T-helper 2 cell treated with Interferon-gamma antibody and Interleukin-4, amounts not matched to agents 100 ng/mL and 5 ng/mL, for 36 hours (primary cell): ENCODE measurements around the gene CCDC24. TPM values are rescaled to one million over a fixed set of nuclear protein-coding genes. Genes with fewer than 3 reads are reported as not detected.

ENCODE experiments used
- intact Hi-C: fragments of 100-400 bp; cut with micrococcal nuclease; formaldehyde crosslinking; loops from one replicate; pipeline ENCODE4 v1.15.1; 2023
- total RNA-seq: library from RNA; stranded (reverse); gene quantifications from 2 replicates; pipeline ENCODE4 v1.2.3, GENCODE V29; 2022

CCDC24 gene
- total RNA-seq, 1 donor from 2014 or later, result 0.75 TPM

DNA sequence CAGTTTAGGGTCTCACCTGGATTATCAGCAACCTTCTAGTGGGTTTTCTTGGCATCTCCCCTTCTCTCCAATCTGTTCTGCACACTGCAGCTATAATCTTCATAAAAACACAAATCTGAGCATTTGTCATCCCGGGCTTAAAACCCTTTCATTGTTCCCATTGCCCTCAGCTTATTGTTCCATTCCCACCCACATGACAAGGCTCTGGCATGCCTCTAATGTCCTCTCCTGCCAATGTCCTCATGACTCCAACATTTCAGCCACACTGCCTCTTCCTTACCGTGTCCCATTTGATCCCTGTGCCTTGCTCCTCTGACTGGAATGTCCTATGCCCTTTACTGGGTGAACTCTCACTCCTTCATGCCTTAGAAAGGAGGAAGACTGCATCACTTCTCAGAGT lies 29.1 kb upstream of the CCDC24 start:
- intact Hi-C loops, result no loop called here

DNA sequence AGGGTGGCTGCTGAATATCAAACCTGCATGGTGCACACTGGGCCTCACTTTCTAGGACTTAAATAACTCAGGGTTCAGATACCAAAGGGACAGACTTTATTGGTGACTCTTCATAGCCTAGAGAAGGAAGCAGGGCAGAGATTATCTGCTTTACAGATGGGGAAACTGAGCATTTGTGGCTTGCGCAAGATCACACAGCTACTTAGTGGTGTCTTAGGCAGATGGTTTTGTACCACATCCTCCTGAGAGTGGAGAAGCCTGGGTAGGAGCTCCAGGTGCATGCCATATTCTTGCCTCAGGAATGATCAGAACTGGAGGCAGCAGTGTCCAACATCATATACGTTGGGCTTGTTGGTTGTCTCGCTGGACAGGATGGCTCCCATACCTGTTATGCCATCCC lies 28.4 kb upstream of the CCDC24 start:
- intact Hi-C loops, result no loop called here

DNA sequence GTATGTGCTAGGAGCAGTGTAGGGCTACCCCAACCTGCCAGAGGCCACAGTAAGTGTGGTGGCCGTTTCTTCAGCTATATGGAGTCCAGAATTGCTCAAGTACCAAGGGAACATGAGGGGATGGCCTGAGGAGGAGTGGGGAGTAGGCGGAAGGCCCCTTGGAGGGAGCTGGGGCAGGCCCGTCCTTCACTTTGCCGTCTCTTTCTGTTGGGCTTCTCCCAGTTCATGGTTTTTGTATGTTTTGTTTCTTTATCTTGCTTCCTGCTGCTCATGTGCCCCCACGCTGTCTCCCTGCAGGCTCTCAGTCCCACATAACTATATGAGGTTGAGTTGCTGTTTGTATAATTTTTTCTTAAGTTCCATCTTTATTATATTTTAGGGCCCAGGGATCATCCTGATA lies 27.5 kb upstream of the CCDC24 start:
- intact Hi-C loops, result no loop called here

DNA sequence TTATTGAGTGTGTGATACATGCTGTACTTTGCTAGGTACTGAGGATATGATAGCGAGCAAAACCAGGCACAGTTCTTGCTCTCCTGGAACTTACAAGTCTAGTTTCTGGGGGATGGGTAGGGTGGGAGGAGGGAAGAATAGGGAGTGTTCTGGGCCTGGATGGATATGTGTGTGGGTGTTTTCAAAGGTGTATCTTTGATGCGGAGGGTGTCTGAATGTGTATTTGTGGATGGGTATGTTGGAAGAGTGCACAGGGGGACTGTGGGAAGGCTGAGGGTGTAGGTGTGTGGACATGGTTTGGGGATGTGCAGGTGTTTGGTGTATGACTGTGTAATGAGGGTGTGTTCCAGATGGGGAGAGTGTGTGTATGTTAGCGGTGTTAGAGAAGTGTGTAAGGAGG lies 26.1 kb upstream of the CCDC24 start:
- intact Hi-C loops, result no loop called here

DNA sequence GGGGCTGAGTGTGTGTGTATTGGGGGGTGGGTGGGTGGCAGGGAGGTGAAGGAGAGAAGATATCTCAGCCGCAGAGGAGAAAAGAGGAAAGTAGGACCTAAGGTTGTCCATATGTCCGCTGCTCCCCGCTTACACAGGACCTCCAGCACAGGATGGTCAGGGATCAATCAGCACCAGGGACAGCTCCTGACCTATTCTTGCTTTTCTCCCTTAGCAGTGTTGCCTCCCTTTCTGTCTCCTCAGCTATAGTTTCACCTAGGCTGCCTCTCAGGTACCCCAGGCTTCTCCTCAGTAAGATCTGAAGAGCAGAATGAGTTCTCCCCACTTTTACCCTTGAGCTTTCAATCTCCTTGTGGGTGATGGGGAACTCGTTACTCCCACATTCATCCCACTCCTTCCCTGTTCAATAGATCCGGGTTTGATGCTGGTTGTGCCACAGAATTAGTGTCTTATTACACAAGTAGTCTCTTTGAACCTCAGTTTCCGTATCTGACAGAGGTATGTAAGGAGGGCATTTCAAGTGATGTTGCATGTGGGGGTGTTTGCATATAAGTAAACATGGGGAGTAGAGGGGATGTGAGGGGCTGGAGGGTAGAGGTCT lies 23.0 kb upstream of the CCDC24 start:
- intact Hi-C loops, result no loop called here

DNA sequence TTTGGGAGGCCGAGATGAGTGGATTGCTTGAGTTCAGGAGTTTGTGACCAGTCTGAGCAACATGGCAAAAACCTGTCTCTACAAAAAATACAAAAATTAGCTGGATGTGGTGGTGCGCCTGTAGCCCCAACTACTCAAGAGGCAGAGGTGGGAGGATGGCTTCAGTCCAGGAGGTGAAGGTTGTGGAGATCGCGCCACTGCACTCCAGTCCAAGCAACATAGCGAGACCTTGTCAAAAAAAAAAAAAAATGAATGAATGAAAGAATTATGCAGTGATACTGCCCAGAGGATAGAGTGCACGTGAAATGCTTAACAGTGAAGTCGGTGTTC lies 22.0 kb upstream of the CCDC24 start:
- intact Hi-C loops, result loop anchor here (1.0 kb wide), 1 partner anchor 23 kb away; the partner anchor contains the start of gene IPO13

DNA sequence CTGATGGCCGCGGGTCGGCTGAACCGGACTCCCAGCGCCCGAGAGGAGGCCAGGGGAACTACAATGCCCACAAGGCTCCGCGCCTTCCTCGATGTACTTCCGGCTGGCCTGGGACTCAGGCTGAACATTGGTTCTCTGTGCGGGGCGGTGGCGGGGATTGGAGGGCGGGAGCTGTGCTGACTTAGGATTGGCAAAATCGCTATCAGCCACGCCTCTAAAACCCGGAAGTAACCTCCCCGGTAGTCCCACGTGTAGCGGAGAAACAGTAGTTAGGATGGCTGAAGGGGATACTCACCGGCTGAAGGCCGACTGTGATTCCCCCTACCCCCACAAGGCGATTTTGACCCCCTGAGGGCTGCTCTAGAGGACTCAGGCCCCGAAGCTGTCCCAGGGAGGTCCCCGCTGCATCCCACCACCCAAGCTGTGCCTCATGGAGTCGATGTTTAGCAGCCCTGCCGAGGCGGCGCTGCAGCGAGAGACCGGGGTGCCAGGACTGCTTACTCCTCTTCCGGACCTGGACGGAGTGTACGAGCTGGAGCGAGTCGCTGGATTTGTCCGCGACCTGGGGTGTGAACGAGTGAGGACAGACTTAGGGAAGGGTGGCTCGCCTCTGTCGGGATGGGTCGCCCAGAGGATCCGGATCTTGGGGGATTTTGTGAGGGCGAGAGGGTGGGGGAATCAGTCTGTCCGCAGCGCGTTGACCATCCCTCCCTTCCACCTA lies 21.5 kb upstream of the CCDC24 start, which contains the start of gene DPH2:
Gene DPH2 (plus strand): TSS at position 265 of the 721 bp plus-strand sequence. CDS start 166 bp downstream, at position 431.
- intact Hi-C loops, result loop anchor here (1.0 kb wide), 1 partner anchor 24 kb away; the partner anchor contains the start of gene IPO13

DNA sequence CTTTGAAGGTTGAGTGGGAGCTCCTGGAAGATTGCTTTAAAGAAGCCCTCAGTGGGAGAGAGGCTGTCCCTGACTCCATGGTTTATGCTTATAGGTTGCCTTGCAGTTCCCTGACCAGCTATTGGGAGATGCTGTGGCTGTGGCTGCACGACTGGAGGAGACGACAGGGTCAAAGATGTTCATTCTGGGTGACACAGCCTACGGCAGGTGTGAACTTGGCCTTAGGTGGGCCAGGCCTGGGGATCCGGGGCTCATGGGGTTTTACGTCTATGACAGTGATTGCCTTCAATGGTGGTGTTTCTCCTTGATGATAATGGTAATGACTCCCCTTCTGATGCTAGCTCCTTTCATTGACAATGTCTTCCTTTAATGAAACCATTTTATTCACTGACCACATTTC lies 20.9 kb upstream of the CCDC24 start:
- intact Hi-C loops, result no loop called here

DNA sequence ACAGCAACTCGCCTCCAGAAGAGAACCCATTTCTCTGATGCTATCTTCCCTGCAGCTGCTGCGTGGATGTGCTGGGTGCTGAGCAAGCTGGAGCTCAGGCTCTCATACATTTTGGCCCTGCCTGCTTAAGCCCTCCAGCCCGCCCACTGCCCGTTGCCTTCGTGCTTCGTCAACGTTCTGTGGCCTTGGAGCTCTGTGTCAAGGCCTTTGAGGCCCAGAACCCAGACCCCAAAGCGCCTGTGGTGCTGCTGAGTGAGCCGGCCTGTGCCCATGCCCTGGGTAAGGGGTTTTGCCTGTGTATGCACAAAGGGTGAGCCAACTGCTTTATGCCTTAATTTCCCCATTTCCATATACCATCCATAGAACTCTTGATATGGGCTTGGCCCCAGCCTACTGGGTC lies 20.5 kb upstream of the CCDC24 start:
- intact Hi-C loops, result no loop called here

DNA sequence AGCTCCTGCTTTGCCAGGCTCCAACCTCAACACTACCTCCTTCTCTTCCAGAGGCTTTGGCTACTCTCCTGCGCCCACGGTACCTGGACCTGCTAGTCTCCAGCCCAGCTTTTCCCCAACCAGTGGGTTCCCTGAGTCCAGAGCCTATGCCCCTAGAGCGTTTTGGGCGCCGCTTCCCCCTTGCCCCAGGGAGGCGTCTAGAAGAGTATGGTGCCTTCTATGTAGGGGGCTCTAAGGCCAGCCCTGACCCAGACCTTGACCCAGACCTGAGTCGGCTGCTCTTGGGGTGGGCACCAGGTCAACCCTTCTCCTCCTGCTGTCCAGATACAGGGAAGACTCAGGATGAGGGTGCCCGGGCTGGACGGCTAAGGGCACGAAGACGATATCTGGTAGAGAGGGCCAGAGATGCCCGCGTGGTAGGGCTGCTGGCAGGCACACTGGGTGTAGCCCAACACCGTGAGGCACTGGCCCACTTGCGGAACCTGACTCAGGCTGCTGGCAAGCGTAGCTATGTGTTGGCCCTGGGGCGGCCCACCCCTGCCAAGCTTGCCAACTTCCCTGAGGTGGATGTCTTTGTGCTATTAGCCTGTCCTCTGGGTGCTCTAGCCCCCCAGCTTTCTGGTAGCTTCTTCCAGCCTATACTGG lies 19.9 kb upstream of the CCDC24 start:
- intact Hi-C loops, result no loop called here

DNA sequence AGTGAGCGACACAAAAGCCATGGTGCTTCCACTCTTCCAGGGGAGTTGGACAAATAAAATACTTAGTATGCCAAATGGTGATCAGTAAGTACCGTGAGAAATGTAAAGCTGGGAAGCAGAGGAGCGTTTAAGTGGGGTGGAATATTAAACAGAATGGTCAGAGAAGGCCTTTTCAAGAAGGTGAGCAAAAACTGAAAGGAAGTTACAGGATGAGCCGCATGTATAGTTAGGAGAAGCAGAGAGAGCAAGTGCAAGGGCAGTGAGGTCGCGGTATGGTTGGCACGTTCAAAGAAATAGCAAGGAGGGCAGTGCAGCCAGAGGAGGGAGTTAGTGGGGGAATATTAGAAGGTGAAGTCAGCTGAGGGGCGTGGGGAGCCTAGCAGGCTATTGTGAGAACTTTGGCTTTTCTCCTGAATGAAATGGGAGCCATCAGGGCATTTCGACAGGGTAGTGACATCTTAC lies 17.4 kb upstream of the CCDC24 start:
- intact Hi-C loops, result loop anchor here (1.0 to 2.0 kb wide), 4 partner anchors 17 to 700 kb away; partner anchors contain the start of genes ARMH1, CCDC24, IPO13 and TMEM53

DNA sequence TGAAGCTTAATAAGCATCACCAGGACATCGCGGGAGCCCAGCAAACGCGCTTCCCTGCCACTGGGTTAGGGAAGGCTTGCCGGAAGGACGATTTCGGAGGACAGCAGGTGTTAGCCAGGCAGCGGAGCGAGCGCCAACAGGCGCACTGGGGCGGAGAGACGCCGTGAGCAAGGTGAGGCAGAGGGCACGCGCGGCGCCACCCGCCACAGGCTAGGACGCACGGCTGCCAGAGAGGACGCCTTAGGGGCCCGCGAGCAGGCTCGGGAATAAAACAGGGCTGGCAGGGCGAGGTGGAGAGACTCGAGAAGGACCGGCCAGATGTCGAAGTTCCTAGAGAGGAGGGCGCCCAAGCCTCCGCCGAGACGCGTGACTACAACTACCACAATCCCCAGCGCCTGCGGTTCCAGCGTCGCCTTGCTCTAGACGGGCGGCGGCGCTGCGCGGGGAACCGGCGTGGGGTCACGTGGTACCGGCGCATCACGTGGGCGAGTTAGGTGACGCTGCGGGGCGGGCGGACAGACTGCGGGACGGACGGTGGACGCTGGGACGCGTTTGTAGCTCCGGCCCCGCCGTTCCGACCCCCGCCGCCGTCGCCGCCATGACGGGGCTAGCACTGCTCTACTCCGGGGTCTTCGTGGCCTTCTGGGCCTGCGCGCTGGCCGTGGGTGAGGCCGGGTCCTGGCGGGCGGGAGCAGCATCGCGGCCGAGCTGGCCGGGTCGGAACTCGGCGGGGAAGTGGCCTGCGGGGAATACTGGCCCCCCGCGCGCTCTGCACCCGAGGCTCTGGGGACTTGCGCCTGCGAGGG lies 16.8 kb upstream of the CCDC24 start, which contains the start of gene ATP6V0B:
Gene ATP6V0B (plus strand): TSS at position 518 of the 806 bp plus-strand sequence. CDS start 81 bp downstream, at position 599.
- intact Hi-C loops, result loop anchor here (1.0 to 2.0 kb wide), 4 partner anchors 16 to 700 kb away; partner anchors contain the start of genes ARMH1, CCDC24, IPO13 and TMEM53

DNA sequence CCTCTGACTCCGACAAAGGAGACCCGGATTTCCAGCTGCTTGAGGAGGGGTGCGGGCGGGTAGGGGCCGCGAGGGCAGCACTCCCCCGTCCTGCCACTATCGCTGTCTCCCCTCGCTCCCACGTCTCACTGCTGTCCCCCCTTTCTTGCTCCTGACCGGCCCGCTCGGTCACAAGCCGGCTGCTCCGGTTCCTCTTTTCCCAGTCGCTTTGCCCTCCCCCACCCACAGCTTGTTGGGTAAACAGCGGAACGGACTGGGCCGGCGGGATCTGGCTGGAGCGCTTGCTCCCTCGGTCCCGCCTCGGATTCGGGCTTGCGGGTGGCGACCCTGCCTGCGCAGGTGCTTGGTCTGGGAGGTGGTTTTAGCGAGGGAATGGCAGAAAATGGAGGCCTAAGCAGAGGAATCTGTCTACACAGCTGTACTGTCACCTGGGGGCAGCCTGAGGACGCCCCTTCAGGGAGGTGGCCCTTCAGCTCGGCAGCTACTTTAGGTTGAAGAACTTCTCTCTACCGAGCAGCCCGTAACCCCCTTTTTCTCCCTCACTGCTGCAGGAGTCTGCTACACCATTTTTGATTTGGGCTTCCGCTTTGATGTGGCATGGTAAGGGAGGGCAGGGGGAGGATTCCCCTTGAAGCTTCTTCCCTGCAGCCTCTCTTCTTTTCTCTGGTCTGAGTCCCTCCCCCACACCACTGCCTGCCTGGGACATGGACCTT lies 16.0 kb upstream of the CCDC24 start:
- intact Hi-C loops, result loop anchor here (2.0 kb wide), 1 partner anchor 15 kb away; the partner anchor contains the start of gene CCDC24

DNA sequence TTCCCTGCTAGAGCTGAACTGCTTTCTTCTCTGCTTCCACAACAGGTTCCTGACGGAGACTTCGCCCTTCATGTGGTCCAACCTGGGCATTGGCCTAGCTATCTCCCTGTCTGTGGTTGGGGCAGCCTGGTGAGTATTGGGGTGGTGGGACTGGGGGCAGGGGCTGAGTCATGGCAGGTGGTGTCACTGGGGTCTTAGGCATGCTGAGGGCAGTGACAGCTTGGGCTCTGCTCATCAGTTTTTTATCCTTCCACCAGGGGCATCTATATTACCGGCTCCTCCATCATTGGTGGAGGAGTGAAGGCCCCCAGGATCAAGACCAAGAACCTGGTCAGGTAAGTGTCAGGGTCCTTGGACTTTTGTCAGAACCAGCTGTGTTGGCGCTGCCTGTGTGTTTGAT lies 15.4 kb upstream of the CCDC24 start:
- intact Hi-C loops, result no loop called here

DNA sequence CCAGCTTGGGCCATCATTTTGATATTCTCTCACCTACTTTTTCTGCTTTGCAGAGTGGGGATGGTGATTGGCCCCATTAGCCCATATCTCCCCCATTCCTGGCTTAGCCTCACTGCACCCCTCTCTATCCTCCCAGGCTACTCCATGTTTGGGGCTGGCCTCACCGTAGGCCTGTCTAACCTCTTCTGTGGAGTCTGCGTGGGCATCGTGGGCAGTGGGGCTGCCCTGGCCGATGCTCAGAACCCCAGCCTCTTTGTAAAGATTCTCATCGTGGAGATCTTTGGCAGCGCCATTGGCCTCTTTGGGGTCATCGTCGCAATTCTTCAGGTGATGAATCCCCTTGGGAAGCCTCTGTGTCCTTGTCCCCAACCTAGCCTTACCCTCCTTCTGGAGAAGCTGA lies 14.5 kb upstream of the CCDC24 start:
- intact Hi-C loops, result no loop called here

DNA sequence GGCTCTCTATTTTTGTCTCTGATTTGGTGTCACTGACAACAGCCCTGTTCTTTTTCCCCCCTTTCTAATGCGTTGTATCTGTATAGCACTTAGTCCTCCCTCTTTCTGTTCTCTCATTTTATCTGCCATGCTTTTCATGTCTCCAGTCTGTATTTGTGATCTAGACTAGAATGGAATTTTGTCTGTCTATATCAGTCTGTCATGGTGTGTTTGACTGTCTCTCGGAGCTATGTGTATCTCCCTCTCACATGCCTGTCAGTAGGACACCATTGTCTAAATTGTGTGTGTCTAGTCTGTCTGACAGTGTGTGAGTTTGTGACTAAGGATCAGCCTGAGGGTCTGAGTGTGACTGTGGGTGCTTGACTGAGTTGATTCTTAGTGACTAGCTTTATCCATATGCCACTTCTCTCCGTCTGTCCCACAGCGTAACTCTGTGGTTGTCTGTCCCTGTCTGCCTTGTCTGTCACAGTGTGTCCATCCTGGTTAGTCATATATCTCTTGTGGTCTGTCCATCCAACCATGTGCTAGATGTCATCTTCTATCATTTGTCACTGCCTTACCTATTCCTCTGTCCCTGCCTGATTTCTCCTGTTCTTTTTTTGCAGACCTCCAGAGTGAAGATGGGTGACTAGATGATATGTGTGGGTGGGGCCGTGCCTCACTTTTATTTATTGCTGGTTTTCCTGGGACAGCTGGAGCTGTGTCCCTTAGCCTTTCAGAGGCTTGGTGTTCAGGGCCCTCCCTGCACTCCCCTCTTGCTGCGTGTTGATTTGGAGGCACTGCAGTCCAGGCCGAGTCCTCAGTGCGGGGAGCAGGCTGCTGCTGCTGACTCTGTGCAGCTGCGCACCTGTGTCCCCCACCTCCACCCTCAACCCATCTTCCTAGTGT lies 13.8 kb upstream of the CCDC24 start:
- intact Hi-C loops, result no loop called here

DNA sequence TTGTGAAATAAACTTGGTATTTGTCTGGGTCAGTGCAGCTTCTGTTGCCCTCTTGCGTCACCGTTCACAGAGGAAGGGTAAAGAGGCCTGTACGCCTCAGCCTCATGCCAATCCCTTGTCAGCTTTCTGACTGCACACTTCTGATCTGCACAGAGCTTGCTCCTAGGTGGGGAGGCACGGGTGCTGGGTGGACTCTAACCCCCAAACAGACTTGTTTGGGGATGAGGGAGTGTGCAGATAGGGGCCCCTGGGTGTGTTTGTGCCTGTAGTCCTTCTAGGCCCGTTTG lies 13.2 kb upstream of the CCDC24 start:
- intact Hi-C loops, result no loop called here

DNA sequence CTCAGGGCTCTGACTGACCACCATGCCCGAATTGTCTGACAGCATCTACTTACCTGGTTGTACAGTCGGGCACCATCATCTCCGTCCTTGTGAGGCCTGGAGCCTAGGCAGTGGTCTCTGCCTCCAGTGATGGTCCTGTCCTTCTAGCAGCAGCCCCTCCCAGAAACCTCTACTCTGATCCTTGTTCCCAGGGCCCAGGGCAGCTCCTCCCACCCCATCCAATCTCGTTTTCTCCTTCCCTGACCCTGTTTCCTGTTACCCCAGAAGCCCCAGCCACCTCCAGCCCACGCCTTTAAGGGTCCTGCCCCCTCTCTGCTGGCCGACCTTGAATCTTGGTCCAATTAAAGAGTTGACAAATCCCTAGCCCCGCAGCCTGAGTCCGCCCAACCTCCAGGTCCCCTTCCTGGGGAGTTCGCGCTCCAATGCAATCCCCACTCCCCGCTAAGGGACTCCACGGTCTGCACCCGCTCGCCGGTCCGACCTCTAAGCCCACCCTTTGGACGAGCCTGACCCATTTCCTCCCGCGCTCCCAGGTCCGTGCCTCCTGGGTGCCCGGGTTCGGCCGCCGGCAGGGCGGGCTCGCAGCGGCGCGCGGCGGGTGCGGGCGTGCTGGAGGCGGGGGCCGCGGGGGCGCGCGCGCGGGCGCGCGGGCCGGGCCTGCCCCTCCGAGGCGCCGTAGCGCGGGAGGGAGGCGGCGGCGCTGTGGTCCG lies 12.7 kb upstream of the CCDC24 start, which contains the start of gene B4GALT2:
Gene B4GALT2 (plus strand): TSS at position 660 of the 710 bp plus-strand sequence. CDS start 1,951 bp downstream, outside the sequence.
- intact Hi-C loops, result no loop called here

DNA sequence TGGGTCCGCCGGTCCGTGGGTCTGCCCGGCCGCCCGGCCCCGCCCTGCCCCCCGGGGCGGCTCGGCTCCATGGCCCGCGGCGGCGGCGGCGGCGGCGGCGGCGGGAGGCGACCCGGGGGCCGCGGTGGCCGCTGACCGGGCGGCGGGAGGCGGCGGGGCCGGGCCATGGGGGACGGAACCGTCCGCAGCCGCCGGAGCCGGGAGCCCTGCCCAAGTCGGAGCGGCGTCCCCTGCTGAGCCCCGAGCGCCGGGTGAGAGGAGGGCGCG lies 12.2 kb upstream of the CCDC24 start:
- intact Hi-C loops, result no loop called here
